ENCODE results near the gene GH2.

GRCh38 chr17:63910096-63910495 lies 28.4 kb upstream of the GH2 start:
- TF ChIP-seq ZNF654 (tag by site-specific recombination; IDR thresholded peaks at IDR 0.05; ENCODE audit: low read depth) (no peak), IKZF3 (tag by site-specific recombination; IDR thresholded peaks at IDR 0.05) (no peak), OVOL3 (tag by site-specific recombination; IDR thresholded peaks at IDR 0.05) (no peak), CTCF (tag by site-specific recombination; IDR thresholded peaks at IDR 0.05) (no peak), ZNF140 (tag by site-specific recombination; IDR thresholded peaks at IDR 0.05) (no peak), PRDM1 (tag by site-specific recombination; IDR thresholded peaks at IDR 0.05) (no peak), ZNF274 (IDR thresholded peaks at IDR 0.05; ENCODE audit: low read length) (no peak), ZNF274 (tag by site-specific recombination; IDR thresholded peaks at IDR 0.05; ENCODE audit: borderline replicate concordance) (no peak), ZNF433 (tag by site-specific recombination; IDR thresholded peaks at IDR 0.05; ENCODE audit: low read depth) (no peak), ZNF114 (tag by site-specific recombination; IDR thresholded peaks at IDR 0.05) (no peak), ZNF830 (tag by site-specific recombination; IDR thresholded peaks at IDR 0.05; ENCODE audit: low read depth) (no peak), YY1 (tag by site-specific recombination; IDR thresholded peaks at IDR 0.05) (no peak), MYNN (tag by site-specific recombination; IDR thresholded peaks at IDR 0.05; ENCODE audit: borderline replicate concordance) (no peak), ZNF843 (tag by site-specific recombination; IDR thresholded peaks at IDR 0.05) (no peak)
